ENCODE results near the gene PFDN2. TPM values are rescaled to one million over a fixed set of nuclear protein-coding genes. Genes with fewer than 3 reads are reported as not detected.

PFDN2 gene
- total and polyA plus RNA-seq, 2 experiments from 2014 or later = 45.6 to 352 TPM

- Histone ChIP-seq H3K4me3 (no peak overlapping the region), H3K4me2 (no peak overlapping the region), H3K9me2 (ENCODE audit: insufficient read depth) (no peaks in the 10 kb centered on the region), H3K27ac (ENCODE audit: low read depth) (no peak overlapping the region), H3K4me1 (ENCODE audit: insufficient read depth) (peaks cover 21% of the 10 kb centered on the region), H3F3A (replicated peaks; ENCODE audit: low read depth) (peaks cover 34% of the 10 kb centered on the region), H3K79me2 (replicated peaks; ENCODE audit: insufficient read depth) (peaks cover 86% of the 10 kb centered on the region), H2AFZ (no peak overlapping the region), H4K20me1 (replicated peaks; ENCODE audit: insufficient read depth) (peaks cover 51% of the 10 kb centered on the region), H3K36me3 (ENCODE audit: insufficient read depth) (no peaks in the 10 kb centered on the region), H3K27me3 (ENCODE audit: insufficient read depth) (no peaks in the 10 kb centered on the region)
- Mint-ChIP-seq H3K36me3 (ENCODE audit: low read depth) (0 out of 3 replicates have a peak, but pooled peaks cover 2% of the 10 kb centered on the region), H3K4me3 (no peak overlapping the region), H3K4me1 (peaks cover 15% of the 10 kb centered on the region), H3K27ac (no peak overlapping the region), H3K27me3 (ENCODE audit: insufficient read depth, low read depth, poor library complexity) (peaks cover 14% of the 10 kb centered on the region), H3K9me3 (no peaks in the 10 kb centered on the region)
- TF ChIP-seq REST (IDR thresholded peaks at IDR 0.05; ENCODE audit: unreplicated experiment) (no peak), JUNB (IDR thresholded peaks at IDR 0.05; ENCODE audit: unreplicated experiment) (no peak), ZNF331 (CRISPR knock-in tag; IDR thresholded peaks at IDR 0.05; ENCODE audit: low read depth) (no peak), EZH2 (IDR thresholded peaks at IDR 0.05; ENCODE audit: low read depth, unreplicated experiment) (no peak), POLR2AphosphoS5 (IDR thresholded peaks at IDR 0.05; ENCODE audit: low read depth) (no peak), ZNF114 (CRISPR knock-in tag; IDR thresholded peaks at IDR 0.05) (no peak), EZH2phosphoT487 (IDR thresholded peaks at IDR 0.05; ENCODE audit: unreplicated experiment) (no peak), CREB1 (CRISPR knock-in tag; IDR thresholded peaks at IDR 0.05; ENCODE audit: low read depth) (no peak), STAT1 (IDR thresholded peaks at IDR 0.05; ENCODE audit: unreplicated experiment) (no peak), NANOG (IDR thresholded peaks at IDR 0.05; ENCODE audit: borderline replicate concordance) (no peak)
- TF ChIP-seq, protein P1, sequence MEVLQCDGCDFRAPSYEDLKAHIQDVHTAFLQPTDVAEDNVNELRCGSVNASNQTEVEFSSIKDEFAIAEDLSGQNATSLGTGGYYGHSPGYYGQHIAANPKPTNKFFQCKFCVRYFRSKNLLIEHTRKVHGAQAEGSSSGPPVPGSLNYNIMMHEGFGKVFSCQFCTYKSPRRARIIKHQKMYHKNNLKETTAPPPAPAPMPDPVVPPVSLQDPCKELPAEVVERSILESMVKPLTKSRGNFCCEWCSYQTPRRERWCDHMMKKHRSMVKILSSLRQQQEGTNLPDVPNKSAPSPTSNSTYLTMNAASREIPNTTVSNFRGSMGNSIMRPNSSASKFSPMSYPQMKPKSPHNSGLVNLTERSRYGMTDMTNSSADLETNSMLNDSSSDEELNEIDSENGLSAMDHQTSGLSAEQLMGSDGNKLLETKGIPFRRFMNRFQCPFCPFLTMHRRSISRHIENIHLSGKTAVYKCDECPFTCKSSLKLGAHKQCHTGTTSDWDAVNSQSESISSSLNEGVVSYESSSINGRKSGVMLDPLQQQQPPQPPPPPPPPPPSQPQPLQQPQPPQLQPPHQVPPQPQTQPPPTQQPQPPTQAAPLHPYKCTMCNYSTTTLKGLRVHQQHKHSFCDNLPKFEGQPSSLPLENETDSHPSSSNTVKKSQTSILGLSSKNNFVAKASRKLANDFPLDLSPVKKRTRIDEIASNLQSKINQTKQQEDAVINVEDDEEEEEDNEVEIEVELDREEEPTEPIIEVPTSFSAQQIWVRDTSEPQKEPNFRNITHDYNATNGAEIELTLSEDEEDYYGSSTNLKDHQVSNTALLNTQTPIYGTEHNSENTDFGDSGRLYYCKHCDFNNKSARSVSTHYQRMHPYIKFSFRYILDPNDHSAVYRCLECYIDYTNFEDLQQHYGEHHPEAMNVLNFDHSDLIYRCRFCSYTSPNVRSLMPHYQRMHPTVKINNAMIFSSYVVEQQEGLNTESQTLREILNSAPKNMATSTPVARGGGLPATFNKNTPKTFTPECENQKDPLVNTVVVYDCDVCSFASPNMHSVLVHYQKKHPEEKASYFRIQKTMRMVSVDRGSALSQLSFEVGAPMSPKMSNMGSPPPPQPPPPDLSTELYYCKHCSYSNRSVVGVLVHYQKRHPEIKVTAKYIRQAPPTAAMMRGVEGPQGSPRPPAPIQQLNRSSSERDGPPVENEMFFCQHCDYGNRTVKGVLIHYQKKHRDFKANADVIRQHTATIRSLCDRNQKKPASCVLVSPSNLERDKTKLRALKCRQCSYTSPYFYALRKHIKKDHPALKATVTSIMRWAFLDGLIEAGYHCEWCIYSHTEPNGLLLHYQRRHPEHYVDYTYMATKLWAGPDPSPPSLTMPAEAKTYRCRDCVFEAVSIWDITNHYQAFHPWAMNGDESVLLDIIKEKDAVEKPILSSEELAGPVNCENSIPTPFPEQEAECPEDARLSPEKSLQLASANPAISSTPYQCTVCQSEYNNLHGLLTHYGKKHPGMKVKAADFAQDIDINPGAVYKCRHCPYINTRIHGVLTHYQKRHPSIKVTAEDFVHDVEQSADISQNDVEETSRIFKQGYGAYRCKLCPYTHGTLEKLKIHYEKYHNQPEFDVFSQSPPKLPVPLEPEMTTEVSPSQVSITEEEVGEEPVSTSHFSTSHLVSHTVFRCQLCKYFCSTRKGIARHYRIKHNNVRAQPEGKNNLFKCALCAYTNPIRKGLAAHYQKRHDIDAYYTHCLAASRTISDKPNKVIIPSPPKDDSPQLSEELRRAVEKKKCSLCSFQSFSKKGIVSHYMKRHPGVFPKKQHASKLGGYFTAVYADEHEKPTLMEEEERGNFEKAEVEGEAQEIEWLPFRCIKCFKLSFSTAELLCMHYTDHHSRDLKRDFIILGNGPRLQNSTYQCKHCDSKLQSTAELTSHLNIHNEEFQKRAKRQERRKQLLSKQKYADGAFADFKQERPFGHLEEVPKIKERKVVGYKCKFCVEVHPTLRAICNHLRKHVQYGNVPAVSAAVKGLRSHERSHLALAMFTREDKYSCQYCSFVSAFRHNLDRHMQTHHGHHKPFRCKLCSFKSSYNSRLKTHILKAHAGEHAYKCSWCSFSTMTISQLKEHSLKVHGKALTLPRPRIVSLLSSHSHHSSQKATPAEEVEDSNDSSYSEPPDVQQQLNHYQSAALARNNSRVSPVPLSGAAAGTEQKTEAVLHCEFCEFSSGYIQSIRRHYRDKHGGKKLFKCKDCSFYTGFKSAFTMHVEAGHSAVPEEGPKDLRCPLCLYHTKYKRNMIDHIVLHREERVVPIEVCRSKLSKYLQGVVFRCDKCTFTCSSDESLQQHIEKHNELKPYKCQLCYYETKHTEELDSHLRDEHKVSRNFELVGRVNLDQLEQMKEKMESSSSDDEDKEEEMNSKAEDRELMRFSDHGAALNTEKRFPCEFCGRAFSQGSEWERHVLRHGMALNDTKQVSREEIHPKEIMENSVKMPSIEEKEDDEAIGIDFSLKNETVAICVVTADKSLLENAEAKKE (CRISPR knock-in tag; IDR thresholded peaks at IDR 0.05) = no peak
- TF ChIP-seq, protein P2, sequence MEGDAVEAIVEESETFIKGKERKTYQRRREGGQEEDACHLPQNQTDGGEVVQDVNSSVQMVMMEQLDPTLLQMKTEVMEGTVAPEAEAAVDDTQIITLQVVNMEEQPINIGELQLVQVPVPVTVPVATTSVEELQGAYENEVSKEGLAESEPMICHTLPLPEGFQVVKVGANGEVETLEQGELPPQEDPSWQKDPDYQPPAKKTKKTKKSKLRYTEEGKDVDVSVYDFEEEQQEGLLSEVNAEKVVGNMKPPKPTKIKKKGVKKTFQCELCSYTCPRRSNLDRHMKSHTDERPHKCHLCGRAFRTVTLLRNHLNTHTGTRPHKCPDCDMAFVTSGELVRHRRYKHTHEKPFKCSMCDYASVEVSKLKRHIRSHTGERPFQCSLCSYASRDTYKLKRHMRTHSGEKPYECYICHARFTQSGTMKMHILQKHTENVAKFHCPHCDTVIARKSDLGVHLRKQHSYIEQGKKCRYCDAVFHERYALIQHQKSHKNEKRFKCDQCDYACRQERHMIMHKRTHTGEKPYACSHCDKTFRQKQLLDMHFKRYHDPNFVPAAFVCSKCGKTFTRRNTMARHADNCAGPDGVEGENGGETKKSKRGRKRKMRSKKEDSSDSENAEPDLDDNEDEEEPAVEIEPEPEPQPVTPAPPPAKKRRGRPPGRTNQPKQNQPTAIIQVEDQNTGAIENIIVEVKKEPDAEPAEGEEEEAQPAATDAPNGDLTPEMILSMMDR (conservative IDR thresholded peaks at IDR 0.05; ENCODE audit: low read depth in 2 of 2) = no peak
- TF ChIP-seq, protein P3, sequence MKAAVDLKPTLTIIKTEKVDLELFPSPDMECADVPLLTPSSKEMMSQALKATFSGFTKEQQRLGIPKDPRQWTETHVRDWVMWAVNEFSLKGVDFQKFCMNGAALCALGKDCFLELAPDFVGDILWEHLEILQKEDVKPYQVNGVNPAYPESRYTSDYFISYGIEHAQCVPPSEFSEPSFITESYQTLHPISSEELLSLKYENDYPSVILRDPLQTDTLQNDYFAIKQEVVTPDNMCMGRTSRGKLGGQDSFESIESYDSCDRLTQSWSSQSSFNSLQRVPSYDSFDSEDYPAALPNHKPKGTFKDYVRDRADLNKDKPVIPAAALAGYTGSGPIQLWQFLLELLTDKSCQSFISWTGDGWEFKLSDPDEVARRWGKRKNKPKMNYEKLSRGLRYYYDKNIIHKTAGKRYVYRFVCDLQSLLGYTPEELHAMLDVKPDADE (IDR thresholded peaks at IDR 0.05) = no peak
- ATAC-seq (no peak), DNase-seq (ENCODE audit: low spot score) (no peak)
These were observed 3.3 kb downstream of the PFDN2 start for GRCh38 chr1:161114556-161114955.
